RWPE2 (cell line): ENCODE data around the gene IL1RAPL1.

Source experiments
- ATAC-seq: fragments of 200-7000 bp; cut with Tn5 transposase; 3 replicates; pipeline ENCODE4 v1.9.1; 2021; ENCODE audit warnings: low read depth
- DNase-seq: peaks from one replicate; pipeline ENCODE4 v3.0.0-alpha.2; 2020; ENCODE audit warnings: low spot score
- H3K27ac ChIP-seq: fragments of 450-650 bp; 2 replicates; pipeline ENCODE4 v1.5.1; 2017; ENCODE audit warnings: mild to moderate bottlenecking; ENCODE audit not compliant: poor library complexity, severe bottlenecking
- H3K27me3 ChIP-seq: fragments of 250-450 bp; sonication (Bioruptor Pico); 2 replicates; pipeline ENCODE4 v1.5.1; 2021; ENCODE audit warnings: mild to moderate bottlenecking, moderate library complexity; ENCODE audit not compliant: insufficient read depth, poor library complexity, severe bottlenecking
- H3K36me3 ChIP-seq: fragments of 250-450 bp; sonication (Bioruptor Pico); 2 replicates; pipeline ENCODE4 v1.5.1; 2020; ENCODE audit warnings: low read depth, mild to moderate bottlenecking, moderate library complexity
- H3K4me1 ChIP-seq: fragments of 250-450 bp; sonication (Bioruptor Pico); 2 replicates; pipeline ENCODE4 v1.5.1; 2021; ENCODE audit warnings: mild to moderate bottlenecking, moderate library complexity; ENCODE audit not compliant: insufficient read depth, poor library complexity, severe bottlenecking
- H3K4me3 ChIP-seq: fragments of 250-450 bp; sonication (Bioruptor Pico); 2 replicates; pipeline ENCODE4 v1.5.1; 2021; ENCODE audit warnings: mild to moderate bottlenecking, moderate library complexity; ENCODE audit not compliant: severe bottlenecking
- H3K9me3 ChIP-seq: fragments of 250-450 bp; sonication (Bioruptor Pico); 2 replicates; pipeline ENCODE4 v1.5.1; 2021; ENCODE audit warnings: mild to moderate bottlenecking, moderate library complexity; ENCODE audit not compliant: severe bottlenecking
- TF ChIP-seq, protein P1 (sequence below): fragments of 450-650 bp; IDR thresholded peaks from one replicate; pipeline ENCODE4 v1.5.1; 2017; ENCODE audit warnings: mild to moderate bottlenecking, moderate library complexity; ENCODE audit not compliant: poor library complexity, severe bottlenecking

IL1RAPL1 gene

DNA sequence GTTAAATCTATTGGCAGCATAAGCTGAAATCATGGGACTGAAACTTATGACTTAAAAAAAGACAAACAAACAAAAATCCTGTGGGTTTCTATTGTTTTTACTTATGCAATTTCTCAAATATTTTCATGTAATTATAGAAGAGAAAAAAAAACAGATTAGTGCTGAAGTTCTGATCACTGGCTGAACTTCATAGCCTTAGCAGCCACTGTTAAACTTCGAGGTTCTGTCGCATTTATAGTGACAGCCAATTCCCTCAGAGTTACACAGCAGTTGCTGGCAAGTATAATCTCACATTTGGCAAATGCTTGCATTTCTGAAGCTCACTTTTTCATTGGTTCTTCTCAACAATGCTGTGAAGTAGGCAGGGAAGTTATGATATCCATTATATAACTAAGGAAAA lies 879.2 kb downstream of the IL1RAPL1 start:
- Histone ChIP-seq H3K36me3 (no peaks in the 10 kb centered on the region), H3K4me1 (no peaks in the 10 kb centered on the region), H3K27ac (no peak overlapping the region), H3K9me3 (no peaks in the 10 kb centered on the region), H3K27me3 (no peaks in the 10 kb centered on the region), H3K4me3 (no peak overlapping the region)
- TF ChIP-seq, protein P1, sequence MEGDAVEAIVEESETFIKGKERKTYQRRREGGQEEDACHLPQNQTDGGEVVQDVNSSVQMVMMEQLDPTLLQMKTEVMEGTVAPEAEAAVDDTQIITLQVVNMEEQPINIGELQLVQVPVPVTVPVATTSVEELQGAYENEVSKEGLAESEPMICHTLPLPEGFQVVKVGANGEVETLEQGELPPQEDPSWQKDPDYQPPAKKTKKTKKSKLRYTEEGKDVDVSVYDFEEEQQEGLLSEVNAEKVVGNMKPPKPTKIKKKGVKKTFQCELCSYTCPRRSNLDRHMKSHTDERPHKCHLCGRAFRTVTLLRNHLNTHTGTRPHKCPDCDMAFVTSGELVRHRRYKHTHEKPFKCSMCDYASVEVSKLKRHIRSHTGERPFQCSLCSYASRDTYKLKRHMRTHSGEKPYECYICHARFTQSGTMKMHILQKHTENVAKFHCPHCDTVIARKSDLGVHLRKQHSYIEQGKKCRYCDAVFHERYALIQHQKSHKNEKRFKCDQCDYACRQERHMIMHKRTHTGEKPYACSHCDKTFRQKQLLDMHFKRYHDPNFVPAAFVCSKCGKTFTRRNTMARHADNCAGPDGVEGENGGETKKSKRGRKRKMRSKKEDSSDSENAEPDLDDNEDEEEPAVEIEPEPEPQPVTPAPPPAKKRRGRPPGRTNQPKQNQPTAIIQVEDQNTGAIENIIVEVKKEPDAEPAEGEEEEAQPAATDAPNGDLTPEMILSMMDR, result no peak
- no peak for DNase-seq
- ATAC-seq, result no peak

DNA sequence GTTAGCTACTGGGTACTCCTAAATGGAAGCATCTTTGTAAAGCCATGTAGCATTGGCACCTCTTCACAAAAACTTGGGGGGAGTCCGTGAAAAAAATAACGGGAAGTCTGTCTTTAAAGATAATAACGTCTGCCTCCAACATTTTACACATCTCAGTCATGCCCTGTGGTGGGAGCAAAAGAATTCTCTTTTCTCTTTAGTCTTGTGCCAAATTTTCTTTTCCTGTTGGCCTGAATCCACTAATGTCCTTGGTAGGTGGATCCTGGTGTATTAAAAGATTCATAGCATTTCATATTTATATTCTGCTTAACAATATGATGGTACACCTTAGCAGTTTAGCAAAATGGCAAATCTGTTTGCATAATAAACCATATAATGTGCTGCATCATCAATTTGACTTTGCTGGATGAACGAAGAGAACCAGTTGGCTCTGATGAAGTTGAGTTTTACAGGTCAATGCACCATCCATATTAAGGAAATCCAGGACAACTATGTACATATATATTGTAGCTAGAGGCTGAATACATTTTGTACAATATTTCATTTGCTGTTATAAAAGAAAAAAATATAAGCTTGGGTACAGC lies 881.8 kb downstream of the IL1RAPL1 start:
- TF ChIP-seq, protein P1, result no peak
- Histone ChIP-seq H3K4me3 (no peak overlapping the region), H3K4me1 (no peaks in the 10 kb centered on the region), H3K9me3 (no peaks in the 10 kb centered on the region), H3K36me3 (no peaks in the 10 kb centered on the region), H3K27ac (no peak overlapping the region), H3K27me3 (no peaks in the 10 kb centered on the region)
- ATAC-seq (no peak), DNase-seq (no peak)

DNA sequence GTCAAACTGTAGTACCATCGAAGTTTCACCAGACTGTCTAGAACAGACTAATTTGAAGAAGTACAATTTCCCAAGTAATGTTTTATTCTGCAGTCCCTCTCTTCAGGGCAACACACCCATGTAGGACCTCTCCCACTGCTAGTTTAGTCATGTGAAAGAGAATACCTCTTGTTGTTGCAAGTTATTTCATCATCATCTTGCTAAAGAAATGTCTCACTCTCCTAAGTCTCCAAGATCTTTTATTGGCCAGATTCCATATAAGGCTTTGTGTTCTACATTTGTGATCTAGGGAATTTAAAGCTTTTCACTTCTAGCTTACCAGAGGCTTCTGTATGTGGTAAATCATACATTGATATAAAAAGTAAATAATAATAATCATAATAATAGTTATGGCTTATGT lies 882.8 kb downstream of the IL1RAPL1 start:
- ATAC-seq (peak; percentile 82), DNase-seq (no peak)
- Histone ChIP-seq H3K27me3 (no peaks in the 10 kb centered on the region), H3K36me3 (no peaks in the 10 kb centered on the region), H3K27ac (no peak overlapping the region), H3K4me3 (no peak overlapping the region), H3K4me1 (no peaks in the 10 kb centered on the region), H3K9me3 (no peaks in the 10 kb centered on the region)
- TF ChIP-seq, protein P1, result no peak

GRCh38 chrX:29471829-29472228 lies 884.6 kb downstream of the IL1RAPL1 start:
- Histone ChIP-seq H3K4me3 (no peak overlapping the region), H3K27ac (no peak overlapping the region), H3K36me3 (no peaks in the 10 kb centered on the region), H3K4me1 (no peaks in the 10 kb centered on the region), H3K27me3 (no peaks in the 10 kb centered on the region), H3K9me3 (no peaks in the 10 kb centered on the region)
- ATAC-seq (no peak), DNase-seq (no peak)
- TF ChIP-seq, protein P1, result no peak

- no peaks in the 10 kb centered on the region for H3K36me3 ChIP-seq
- H3K4me1 ChIP-seq, result no peaks in the 10 kb centered on the region
- H3K27me3 ChIP-seq, result no peaks in the 10 kb centered on the region
- TF ChIP-seq, protein P1, result no peak
- no peak overlapping the region for H3K27ac ChIP-seq
- DNase-seq (no peak), ATAC-seq (no peak)
- H3K9me3 ChIP-seq, result no peaks in the 10 kb centered on the region
- no peak overlapping the region for H3K4me3 ChIP-seq
Observed at GRCh38 chrX:29477878-29478277, 890.6 kb downstream of the IL1RAPL1 start.
